ENCODE data around the gene LEO1. TPM values are rescaled to one million over a fixed set of nuclear protein-coding genes. Genes with fewer than 3 reads are reported as not detected.

The LEO1 gene
- total and polyA plus RNA-seq, 2 of the 13 experiments (the other 11 are each of a cell fraction or from before 2014, with no cell fraction given): 17.0 to 60.3 TPM

- TF ChIP-seq ZNF773 (CRISPR knock-in tag; IDR thresholded peaks at IDR 0.05; ENCODE audit: borderline replicate concordance): no peak
- no peak for TF ChIP-seq GTF3A (CRISPR knock-in tag; conservative IDR thresholded peaks at IDR 0.05)
- no peak for TF ChIP-seq ZBTB7A (CRISPR knock-in tag; IDR thresholded peaks at IDR 0.05)
- TF ChIP-seq USF2 (IDR thresholded peaks at IDR 0.05; ENCODE audit: low read depth, low read length): no peak
- TF ChIP-seq USF2 (CRISPR knock-in tag; IDR thresholded peaks at IDR 0.05; ENCODE audit: borderline replicate concordance): no peak
- no peak for TF ChIP-seq ZNF569 (CRISPR knock-in tag; IDR thresholded peaks at IDR 0.05; ENCODE audit: borderline replicate concordance)
- no peak for TF ChIP-seq ZNF136 (CRISPR knock-in tag; IDR thresholded peaks at IDR 0.05; ENCODE audit: low read depth)
- TF ChIP-seq FOXM1 (CRISPR knock-in tag; IDR thresholded peaks at IDR 0.05): no peak
- no peak for TF ChIP-seq RAD21 (CRISPR knock-in tag; IDR thresholded peaks at IDR 0.05)
Observed at GRCh38 chr15:51947124-51947523, 24.5 kb downstream of the LEO1 start (continued).

DNA sequence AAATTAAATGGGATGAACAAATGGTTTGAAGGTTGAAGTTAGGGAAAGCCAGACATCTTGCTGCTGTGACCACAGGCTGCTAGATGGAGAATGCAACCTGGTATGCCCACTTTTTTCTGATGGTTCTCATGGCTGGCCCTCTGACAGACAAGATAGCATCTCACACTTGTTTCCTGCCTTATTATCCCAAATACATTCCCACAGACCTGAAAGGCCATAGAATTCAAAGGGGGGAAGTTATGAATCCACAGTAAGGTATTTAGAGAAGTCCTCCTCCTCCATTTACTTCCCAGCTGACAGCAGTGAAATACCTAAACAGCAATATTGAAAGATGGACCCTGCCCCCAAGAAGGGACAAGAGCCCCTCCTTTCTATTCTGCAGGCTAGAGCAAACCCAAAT lies 32.4 kb downstream of the LEO1 start:
- Histone ChIP-seq H3K79me2 (ENCODE audit: insufficient read depth, low read length) (peaks cover 6% of the 10 kb centered on the region), H2AFZ (ENCODE audit: low read length) (no peak overlapping the region), H3K27me3 (ENCODE audit: control insufficient read depth in 1 of 2, insufficient read depth in 2 of 2, low read length in 2 of 2) (no peaks in the 10 kb centered on the region), H4K20me1 (ENCODE audit: insufficient read depth, low read length) (peaks cover 9% of the 10 kb centered on the region; the same call in 1 of the 2 replicates), H3K36me3 (replicated peaks in 1 of 2; ENCODE audit: control insufficient read depth in 1 of 2, insufficient read depth in 2 of 2, low read length in 2 of 2) (peaks cover 9 to 57% of the 10 kb centered on the region in 2 experiments), H3K27ac (ENCODE audit: extremely low read length, insufficient read depth, low read length) (no peak overlapping the region), H3K4me3 (replicated peaks in 1 of 3; ENCODE audit: insufficient read depth in 1 of 3, low read depth in 2 of 3, low read length in 3 of 3) (no peak overlapping the region), H3K9me3 (ENCODE audit: low read length) (no peaks in the 10 kb centered on the region), H3K9ac (ENCODE audit: insufficient read depth, low read depth, low read length) (no peak overlapping the region), H3K4me1 (ENCODE audit: insufficient read depth, low read length) (0 out of 2 replicates have a peak, but pooled peaks cover 8% of the 10 kb centered on the region), H3K4me2 (ENCODE audit: low read depth, low read length) (no peak overlapping the region)
- no peak for TF ChIP-seq JUNB (CRISPR knock-in tag; IDR thresholded peaks at IDR 0.05; ENCODE audit: borderline replicate concordance)
- TF ChIP-seq, protein P1, sequence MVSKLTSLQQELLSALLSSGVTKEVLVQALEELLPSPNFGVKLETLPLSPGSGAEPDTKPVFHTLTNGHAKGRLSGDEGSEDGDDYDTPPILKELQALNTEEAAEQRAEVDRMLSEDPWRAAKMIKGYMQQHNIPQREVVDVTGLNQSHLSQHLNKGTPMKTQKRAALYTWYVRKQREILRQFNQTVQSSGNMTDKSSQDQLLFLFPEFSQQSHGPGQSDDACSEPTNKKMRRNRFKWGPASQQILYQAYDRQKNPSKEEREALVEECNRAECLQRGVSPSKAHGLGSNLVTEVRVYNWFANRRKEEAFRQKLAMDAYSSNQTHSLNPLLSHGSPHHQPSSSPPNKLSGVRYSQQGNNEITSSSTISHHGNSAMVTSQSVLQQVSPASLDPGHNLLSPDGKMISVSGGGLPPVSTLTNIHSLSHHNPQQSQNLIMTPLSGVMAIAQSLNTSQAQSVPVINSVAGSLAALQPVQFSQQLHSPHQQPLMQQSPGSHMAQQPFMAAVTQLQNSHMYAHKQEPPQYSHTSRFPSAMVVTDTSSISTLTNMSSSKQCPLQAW (CRISPR knock-in tag; IDR thresholded peaks at IDR 0.05): no peak
- TF ChIP-seq U2AF1 (optimal IDR thresholded peaks at IDR 0.05; ENCODE audit: low read depth, low read length): no peak
- no peak for TF ChIP-seq SETDB1 (CRISPR knock-in tag; IDR thresholded peaks at IDR 0.05; ENCODE audit: borderline replicate concordance)
- no peak for TF ChIP-seq NONO (IDR thresholded peaks at IDR 0.05)
- TF ChIP-seq NONO (CRISPR knock-in tag; conservative IDR thresholded peaks at IDR 0.05): no peak
- FAIRE-seq (no peak), ATAC-seq (no peak), DNase-seq (ENCODE audit: low spot score) (no peak)
- ChIA-PET POLR2A (no interaction called here), CTCF (ENCODE audit: low intra/inter-chr PET ratio, low total read pairs) (no interaction called here)
- in situ Hi-C loops (cut with HindIII; ENCODE audit: extremely low pct_ligation_motif_present, low pct_unique_long_range_greater_than_20kb) (no loop called here), intact Hi-C loops (cut with micrococcal nuclease; ENCODE audit: unreplicated experiment) (no loop called here)
- BruUV-seq (replicated peaks): no TSS peak

Measured in HepG2 (cell line).